ENCODE data around the gene CCM2. TPM values are rescaled to one million over a fixed set of nuclear protein-coding genes. Genes with fewer than 3 reads are reported as not detected.

Gene CCM2
- polyA plus RNA-seq, 2 of the 4 experiments (the other 2 are of a cell fraction) = 18.9 to 34.6 TPM

- ATAC-seq = no peak
- CTCF ChIA-PET = interaction anchor here (0.9 to 1.1 kb wide), 2 partner anchors 10 to 105 kb away, joined by 3 read pairs; no protein-coding TSS in a partner anchor
Measured at GRCh38 chr7:45106820-45107219, 106.8 kb downstream of the CCM2 start.

DNA sequence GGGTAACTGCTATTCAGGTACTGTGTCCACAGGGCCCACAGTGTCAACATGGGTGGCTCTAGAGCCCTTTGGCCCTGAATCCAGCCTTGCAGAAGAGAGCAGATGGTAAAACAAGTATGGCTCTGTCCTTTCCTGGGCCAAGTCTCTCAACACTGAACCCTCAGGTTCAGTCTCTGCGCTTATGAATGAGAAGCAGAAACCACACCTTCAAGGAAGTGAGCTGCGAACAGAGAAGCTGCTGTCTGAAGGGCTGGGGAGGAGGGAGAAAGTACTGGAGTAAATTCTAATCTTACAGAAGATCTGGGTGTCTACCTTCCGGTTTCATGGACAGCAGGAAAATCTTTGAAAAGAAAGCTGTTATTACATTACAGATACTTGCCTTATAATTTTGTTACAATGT, 107.4 kb downstream of the CCM2 start:
- peaks cover 24% of the 10 kb centered on the region for H3K4me1 ChIP-seq
- 97% methylated on average over 3 of the region's 3 CpGs for WGBS (ENCODE audit: missing lambda C conversion rate)
- DNase-seq (ENCODE audit: low read depth in 1 of 2, low spot score in 1 of 2) (no peak), FAIRE-seq (no peak), ATAC-seq (no peak)
- no peak overlapping the region for H3K4me2 ChIP-seq
- POLR2A ChIA-PET = no interaction called here
- H3K27ac ChIP-seq = no peak overlapping the region
- H3K4me3 ChIP-seq = no peak overlapping the region
- CTCF ChIA-PET = no interaction called here
- no peak for TF ChIP-seq BHLHE40 (IDR thresholded peaks at IDR 0.05; ENCODE audit: low read depth, low read length)
- no peak for TF ChIP-seq RFX5 (IDR thresholded peaks at IDR 0.05)
- TF ChIP-seq NFE2L2 (conservative IDR thresholded peaks at IDR 0.05; ENCODE audit: low read length) = no peak
- TF ChIP-seq FOXS1 (CRISPR knock-in tag; IDR thresholded peaks at IDR 0.05) = no peak
- no peak for TF ChIP-seq KDM5A (IDR thresholded peaks at IDR 0.05)
- no peak for TF ChIP-seq ESRRA (IDR thresholded peaks at IDR 0.05; ENCODE audit: borderline replicate concordance, low read length)
- no peak for TF ChIP-seq EHMT2 (IDR thresholded peaks at IDR 0.05; ENCODE audit: low read depth)
- no peak for TF ChIP-seq GATA3 (IDR thresholded peaks at IDR 0.05; ENCODE audit: borderline replicate concordance)
- no peak for TF ChIP-seq KDM1A (IDR thresholded peaks at IDR 0.05; ENCODE audit: low read depth)
- TF ChIP-seq POLR2AphosphoS2 (conservative IDR thresholded peaks at IDR 0.05; ENCODE audit: low read length) = no peak
- TF ChIP-seq, protein P1, sequence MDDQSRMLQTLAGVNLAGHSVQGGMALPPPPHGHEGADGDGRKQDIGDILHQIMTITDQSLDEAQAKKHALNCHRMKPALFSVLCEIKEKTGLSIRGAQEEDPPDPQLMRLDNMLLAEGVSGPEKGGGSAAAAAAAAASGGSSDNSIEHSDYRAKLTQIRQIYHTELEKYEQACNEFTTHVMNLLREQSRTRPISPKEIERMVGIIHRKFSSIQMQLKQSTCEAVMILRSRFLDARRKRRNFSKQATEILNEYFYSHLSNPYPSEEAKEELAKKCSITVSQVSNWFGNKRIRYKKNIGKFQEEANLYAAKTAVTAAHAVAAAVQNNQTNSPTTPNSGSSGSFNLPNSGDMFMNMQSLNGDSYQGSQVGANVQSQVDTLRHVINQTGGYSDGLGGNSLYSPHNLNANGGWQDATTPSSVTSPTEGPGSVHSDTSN (IDR thresholded peaks at IDR 0.05) = no peak
- no peaks in the 10 kb centered on the region for H3K9me3 ChIP-seq

More at GRCh38 chr7:45106820-45107219, 106.8 kb downstream of the CCM2 start:
- Histone ChIP-seq H3K27ac (no peak overlapping the region), H3K4me1 (peaks cover 23% of the 10 kb centered on the region), H3K4me2 (no peak overlapping the region), H3K4me3 (no peak overlapping the region), H3K9me3 (no peaks in the 10 kb centered on the region)
- DNase-seq (ENCODE audit: low read depth in 1 of 2, low spot score in 1 of 2) (no peak), FAIRE-seq (no peak)
- WGBS (ENCODE audit: missing lambda C conversion rate) = 83% methylated on average over 7 of the region's 8 CpGs
- no peak for TF ChIP-seq EHF (CRISPR knock-in tag; IDR thresholded peaks at IDR 0.05)
- no peak for TF ChIP-seq FOXS1 (CRISPR knock-in tag; IDR thresholded peaks at IDR 0.05)
- TF ChIP-seq, protein P2, sequence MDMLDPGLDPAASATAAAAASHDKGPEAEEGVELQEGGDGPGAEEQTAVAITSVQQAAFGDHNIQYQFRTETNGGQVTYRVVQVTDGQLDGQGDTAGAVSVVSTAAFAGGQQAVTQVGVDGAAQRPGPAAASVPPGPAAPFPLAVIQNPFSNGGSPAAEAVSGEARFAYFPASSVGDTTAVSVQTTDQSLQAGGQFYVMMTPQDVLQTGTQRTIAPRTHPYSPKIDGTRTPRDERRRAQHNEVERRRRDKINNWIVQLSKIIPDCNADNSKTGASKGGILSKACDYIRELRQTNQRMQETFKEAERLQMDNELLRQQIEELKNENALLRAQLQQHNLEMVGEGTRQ (IDR thresholded peaks at IDR 0.05) = no peak
- TF ChIP-seq MAZ (IDR thresholded peaks at IDR 0.05; ENCODE audit: borderline replicate concordance, low read depth, low read length) = no peak
- no peak for TF ChIP-seq JUNB (IDR thresholded peaks at IDR 0.05)
- no peak for TF ChIP-seq CTCF (IDR thresholded peaks at IDR 0.05)
- no peak for TF ChIP-seq HOXB5 (CRISPR knock-in tag; IDR thresholded peaks at IDR 0.05)
- no peak for TF ChIP-seq NR3C1 (IDR thresholded peaks at IDR 0.05)
- TF ChIP-seq RFX5 (IDR thresholded peaks at IDR 0.05) = no peak
- no peak for TF ChIP-seq HOXA7 (CRISPR knock-in tag; IDR thresholded peaks at IDR 0.05)
- TF ChIP-seq ZFP36 (IDR thresholded peaks at IDR 0.05; ENCODE audit: borderline replicate concordance, partially characterized antibody) = no peak
- TF ChIP-seq KDM1A (IDR thresholded peaks at IDR 0.05; ENCODE audit: low read depth) = no peak
- TF ChIP-seq, protein P3, sequence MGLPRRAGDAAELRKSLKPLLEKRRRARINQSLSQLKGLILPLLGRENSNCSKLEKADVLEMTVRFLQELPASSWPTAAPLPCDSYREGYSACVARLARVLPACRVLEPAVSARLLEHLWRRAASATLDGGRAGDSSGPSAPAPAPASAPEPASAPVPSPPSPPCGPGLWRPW (IDR thresholded peaks at IDR 0.05) = no peak
- TF ChIP-seq JUN (IDR thresholded peaks at IDR 0.05) = no peak
- no peak for TF ChIP-seq SMC3 (IDR thresholded peaks at IDR 0.05)
- TF ChIP-seq, protein P4, sequence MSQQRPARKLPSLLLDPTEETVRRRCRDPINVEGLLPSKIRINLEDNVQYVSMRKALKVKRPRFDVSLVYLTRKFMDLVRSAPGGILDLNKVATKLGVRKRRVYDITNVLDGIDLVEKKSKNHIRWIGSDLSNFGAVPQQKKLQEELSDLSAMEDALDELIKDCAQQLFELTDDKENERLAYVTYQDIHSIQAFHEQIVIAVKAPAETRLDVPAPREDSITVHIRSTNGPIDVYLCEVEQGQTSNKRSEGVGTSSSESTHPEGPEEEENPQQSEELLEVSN (IDR thresholded peaks at IDR 0.05; ENCODE audit: borderline replicate concordance, low read depth) = no peak
- no peak for TF ChIP-seq NPAS2 (CRISPR knock-in tag; IDR thresholded peaks at IDR 0.05; ENCODE audit: borderline replicate concordance)
- no peak for TF ChIP-seq CHD4 (IDR thresholded peaks at IDR 0.05; ENCODE audit: borderline replicate concordance)
- TF ChIP-seq MYC (IDR thresholded peaks at IDR 0.05; ENCODE audit: borderline replicate concordance, low read length) = no peak
- TF ChIP-seq EHMT2 (IDR thresholded peaks at IDR 0.05; ENCODE audit: low read depth) = no peak
- POLR2A ChIA-PET = no interaction called here

All from A549 (cell line).